OCI-LY3 (cell line): ENCODE results near the gene B3GAT3.

ENCODE experiments used
- CTCF ChIP-seq: fragments of 200-600, 300-600 bp; sonication (generic); IDR thresholded peaks from 2 replicates; pipeline ENCODE4 v1.5.1; 2014; ENCODE audit warnings: antibody characterized with exemption, low read length, low read depth
- EZH2phosphoT487 ChIP-seq: fragments of 200-600 bp; shearing (Covaris generic); IDR thresholded peaks from 2 replicates; pipeline ENCODE4 v1.6.1; 2018; ENCODE audit warnings: antibody characterized with exemption, mixed run types, low read depth

DNA sequence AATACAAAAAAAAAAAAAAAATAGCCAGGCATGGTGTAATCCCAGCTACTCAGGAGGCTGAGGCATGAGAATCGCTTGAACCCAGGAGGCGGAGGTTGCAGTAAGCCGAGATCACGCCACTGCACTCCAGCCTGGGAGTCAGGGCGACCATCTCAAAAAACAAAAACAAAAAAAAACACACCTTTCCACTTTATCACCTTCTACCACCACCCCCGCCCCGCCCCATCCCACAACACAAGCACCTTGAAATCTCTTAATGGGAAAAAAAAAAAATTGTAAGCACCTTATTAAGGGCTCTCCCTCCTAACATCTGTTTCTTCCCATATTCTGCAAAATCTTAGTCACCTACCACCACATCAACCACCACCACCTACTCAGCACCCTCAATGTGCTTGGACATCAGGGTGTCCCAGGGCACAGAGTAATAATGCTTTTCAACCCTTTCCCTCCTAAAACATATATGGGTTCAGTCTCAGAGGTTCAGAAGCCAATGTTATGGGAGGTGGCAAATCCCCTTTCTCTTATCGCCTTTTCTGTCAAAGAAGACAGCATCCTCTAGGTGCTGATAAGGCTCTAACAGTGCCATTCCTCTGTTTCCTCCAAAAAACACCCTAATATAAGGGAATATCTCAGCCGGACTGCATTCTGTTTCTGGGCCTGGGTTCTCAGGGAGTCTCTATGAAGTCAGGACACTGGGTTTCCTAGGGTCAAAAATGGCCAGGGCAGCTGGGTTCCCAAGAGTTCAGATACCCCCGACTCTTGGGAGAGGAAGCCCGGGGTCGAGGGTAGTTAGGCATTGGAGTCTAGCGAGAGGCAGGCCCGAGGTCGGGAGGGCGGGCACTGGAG lies 30.6 kb upstream of the B3GAT3 start:
- TF ChIP-seq CTCF: no peak
- no peak for TF ChIP-seq EZH2phosphoT487
